ENCODE results near the gene TM2D3.
"Not testable (repeated sequence)": the region's sequence is repeated elsewhere in the genome, so short reads cannot be mapped to it uniquely, and the experiment has no call there.

TM2D3 gene

GRCh38 chr15:101657171-101657570 lies 5.0 kb upstream of the TM2D3 start:
- no peak for DNase-seq (ENCODE audit: low read depth)

- DNase-seq (ENCODE audit: low read depth) = not testable (repeated sequence)
These were observed 2.6 kb upstream of the TM2D3 start for GRCh38 chr15:101654624-101655337.

GRCh38 chr15:101654171-101654570 lies 2.0 kb upstream of the TM2D3 start:
- no peak for DNase-seq (ENCODE audit: low read depth)

- DNase-seq (ENCODE audit: low read depth) = no peak
These were observed 727 bp upstream of the TM2D3 start for GRCh38 chr15:101652786-101653430.

DNA sequence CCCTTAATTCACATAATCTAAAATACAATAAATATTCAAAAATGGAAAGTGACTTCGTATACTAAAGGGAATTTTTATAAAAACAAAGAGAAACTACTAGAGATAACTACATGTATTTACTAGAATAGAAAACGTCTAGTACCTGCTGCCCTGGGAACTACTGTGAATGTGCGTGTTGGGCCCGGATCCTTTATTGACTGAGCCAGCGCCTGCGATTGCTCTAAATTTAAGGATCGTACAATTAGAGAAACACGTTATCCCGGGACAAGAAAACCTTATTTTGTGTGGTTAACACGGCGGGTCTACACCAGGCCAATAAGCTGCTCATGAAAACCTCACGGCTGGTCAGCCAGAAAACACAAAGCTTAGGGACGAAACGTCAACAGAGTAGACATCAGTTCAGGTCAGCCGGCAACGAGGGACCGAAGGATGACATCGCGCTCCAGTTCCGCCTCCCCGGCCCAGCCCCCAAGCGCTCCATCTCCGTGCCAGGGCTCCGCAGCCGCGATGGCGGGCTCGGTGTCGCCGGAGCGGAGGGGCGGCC lies 555 bp downstream of the TM2D3 start:
- peak; percentile 56 for DNase-seq (ENCODE audit: low read depth)

DNA sequence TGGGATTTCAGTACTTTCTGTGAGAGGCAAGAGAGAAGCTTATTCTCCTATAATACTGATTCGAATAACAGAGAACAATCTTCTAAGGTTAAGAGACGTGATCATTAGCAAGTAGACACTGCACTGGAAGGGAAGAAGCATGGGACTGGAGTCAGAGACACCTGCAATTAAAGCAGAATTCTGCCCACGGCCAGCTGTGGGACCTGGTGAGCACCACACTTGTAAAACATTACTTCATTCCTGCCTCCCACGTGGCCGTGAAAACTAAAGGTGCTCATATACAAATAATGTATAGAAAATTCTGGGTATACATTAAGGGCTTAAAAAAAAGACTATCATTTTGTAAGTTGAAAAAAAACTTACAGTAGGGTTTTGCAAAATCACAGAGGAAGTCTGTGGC lies 2.0 kb downstream of the TM2D3 start:
- no peak for DNase-seq (ENCODE audit: low read depth)

- no peak for DNase-seq (ENCODE audit: low read depth)
These were observed 3.8 kb downstream of the TM2D3 start for GRCh38 chr15:101648356-101648755.

DNA sequence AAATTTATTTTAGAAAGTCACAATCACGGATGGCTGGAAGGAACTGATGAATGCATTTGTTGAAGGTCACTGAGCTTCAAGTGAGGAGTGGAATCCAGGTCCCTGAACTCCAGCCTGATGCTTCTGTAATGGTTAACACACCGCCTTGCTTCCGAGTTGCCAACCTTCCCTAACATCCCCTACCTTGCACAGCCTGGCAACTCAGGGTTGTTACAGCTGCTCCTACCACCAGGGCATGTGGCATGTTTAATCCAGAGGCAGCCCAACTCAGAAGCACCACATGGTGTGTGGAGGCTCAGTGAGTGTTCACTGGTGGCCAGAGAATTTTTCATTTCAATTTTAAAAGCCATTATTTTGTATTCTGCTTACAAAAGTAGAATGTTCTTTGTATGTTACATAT lies 4.9 kb downstream of the TM2D3 start:
- DNase-seq (ENCODE audit: low read depth) = no peak

GRCh38 chr15:101646672-101647071 lies 5.5 kb downstream of the TM2D3 start:
- DNase-seq (ENCODE audit: low read depth) = no peak

GRCh38 chr15:101642361-101642760 lies 9.8 kb downstream of the TM2D3 start:
- DNase-seq (ENCODE audit: low read depth) = no peak

GRCh38 chr15:101641894-101642293 lies 10.3 kb downstream of the TM2D3 start:
- no peak for DNase-seq (ENCODE audit: low read depth)

DNA sequence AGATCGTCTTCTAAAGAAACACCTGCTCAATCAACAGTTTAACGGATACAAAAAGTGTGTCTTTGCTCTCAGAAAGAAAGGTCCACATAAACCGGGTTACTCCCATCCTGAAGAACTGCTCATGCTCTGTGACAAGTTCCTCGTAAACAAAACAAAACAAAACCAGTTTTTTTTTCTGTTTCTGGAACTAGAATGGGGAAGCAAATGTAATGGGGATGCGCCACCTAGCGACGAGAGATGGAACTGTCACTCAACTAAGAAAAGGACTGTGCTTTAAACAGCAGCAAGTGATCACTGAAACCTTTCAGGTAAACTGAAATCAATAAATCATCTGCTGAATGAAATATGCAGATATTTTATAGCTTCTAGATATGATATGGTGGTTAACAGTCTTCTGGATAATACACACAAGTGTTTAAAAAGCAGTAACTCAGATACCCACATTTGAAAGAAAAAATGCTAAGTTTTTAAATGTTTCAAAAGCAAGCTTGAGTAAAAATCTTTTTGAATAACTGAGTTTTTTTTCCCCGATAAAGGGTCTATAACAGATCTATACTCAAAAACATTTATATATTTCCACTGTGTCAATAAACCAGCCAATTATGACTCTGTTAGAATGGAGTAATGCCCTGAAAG lies 10.9 kb downstream of the TM2D3 start:
- DNase-seq (ENCODE audit: low read depth) = peak; percentile 48

DNA sequence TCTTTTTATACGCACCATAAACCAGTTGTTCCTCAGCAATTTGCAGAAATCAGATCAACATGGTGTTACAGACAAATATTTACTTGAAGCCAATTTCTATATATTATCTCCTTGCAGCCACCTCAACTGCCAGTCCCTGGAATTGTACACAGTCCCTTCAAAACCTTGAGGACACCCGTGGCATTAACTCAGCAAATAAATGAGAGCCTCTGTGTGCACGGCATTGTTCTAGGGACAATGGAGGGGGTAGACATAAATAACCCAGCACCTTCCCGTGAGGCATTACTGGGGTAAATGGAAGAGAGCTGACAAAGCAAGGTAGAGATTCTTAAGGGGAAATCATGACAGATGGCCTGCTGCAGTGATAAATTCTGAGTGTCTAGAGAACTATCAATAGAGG lies 12.5 kb downstream of the TM2D3 start:
- no peak for DNase-seq (ENCODE audit: low read depth)

GRCh38 chr15:101637919-101638318 lies 14.3 kb downstream of the TM2D3 start:
- no peak for DNase-seq (ENCODE audit: low read depth)

GRCh38 chr15:101637516-101637915 lies 14.7 kb downstream of the TM2D3 start:
- no peak for DNase-seq (ENCODE audit: low read depth)

DNA sequence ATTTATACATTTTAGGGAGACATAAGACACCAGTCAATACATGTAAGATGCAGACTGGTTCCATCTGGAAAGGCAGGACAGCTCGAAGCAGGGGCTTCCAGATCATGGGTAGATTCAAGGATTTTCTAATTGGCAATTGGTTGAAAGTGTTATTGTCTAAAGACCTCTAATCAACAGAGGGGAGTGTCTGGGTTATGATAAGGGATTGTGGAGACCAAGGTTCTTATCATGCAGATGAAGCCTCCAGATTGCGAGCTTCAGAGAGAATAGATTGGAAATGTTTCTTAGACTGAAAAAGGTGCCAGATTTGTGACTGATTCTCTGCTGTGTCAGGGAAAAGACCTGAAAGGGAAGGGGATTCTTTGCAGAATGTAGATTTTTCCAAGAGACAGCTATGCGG lies 15.1 kb downstream of the TM2D3 start:
- DNase-seq (ENCODE audit: low read depth) = no peak

GRCh38 chr15:101635944-101636727 lies 16.0 kb downstream of the TM2D3 start:
- no peak for DNase-seq (ENCODE audit: low read depth)

- DNase-seq (ENCODE audit: low read depth) = no peak
These were observed 18.8 kb downstream of the TM2D3 start for GRCh38 chr15:101633356-101633755.

DNA sequence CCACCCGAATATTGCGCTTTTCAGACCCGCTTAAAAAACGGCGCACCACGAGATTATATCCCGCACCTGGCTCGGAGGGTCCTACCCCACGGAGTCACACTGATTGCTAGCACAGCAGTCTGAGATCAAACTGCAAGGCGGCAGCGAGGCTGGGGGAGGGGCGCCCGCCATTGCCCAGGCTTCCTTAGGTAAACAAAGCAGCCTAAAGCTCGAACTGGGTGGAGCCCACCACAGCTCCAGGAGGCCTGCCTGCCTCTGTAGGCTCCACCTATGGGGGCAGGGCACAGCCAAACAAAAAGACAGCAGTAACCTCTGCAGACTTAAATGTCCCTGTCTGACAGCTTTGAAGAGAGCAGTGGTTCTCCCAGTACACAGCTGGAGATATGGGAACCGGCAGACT lies 25.5 kb downstream of the TM2D3 start:
- DNase-seq (ENCODE audit: low read depth) = not testable (repeated sequence)

- DNase-seq (ENCODE audit: low read depth) = no peak
These were observed 26.2 kb downstream of the TM2D3 start for GRCh38 chr15:101625980-101626379.

GRCh38 chr15:101625184-101625583 lies 27.0 kb downstream of the TM2D3 start:
- DNase-seq (ENCODE audit: low read depth) = no peak

Measured in HS-27A (cell line).